NOMO-1 treated with dmso at 0.1 percent for 144 hours (cell line): ENCODE data around the gene CAVIN3.

ENCODE experiments used
- DNase-seq: peaks from one replicate; lab custom pipeline; 2025; ENCODE audit not compliant: unreplicated experiment; lab: John Stamatoyannopoulos, UW

The CAVIN3 gene, protein sequence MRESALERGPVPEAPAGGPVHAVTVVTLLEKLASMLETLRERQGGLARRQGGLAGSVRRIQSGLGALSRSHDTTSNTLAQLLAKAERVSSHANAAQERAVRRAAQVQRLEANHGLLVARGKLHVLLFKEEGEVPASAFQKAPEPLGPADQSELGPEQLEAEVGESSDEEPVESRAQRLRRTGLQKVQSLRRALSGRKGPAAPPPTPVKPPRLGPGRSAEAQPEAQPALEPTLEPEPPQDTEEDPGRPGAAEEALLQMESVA

GRCh38 chr11:6320411-6321155 lies at the start of gene CAVIN3:
Gene CAVIN3 (minus strand): TSS chr11:6320501. CDS start chr11:6320476, 25 bp downstream.
- peak; percentile 11 for DNase-seq

GRCh38 chr11:6365659-6366058 lies 45.4 kb upstream of the CAVIN3 start:
- DNase-seq: no peak

DNA sequence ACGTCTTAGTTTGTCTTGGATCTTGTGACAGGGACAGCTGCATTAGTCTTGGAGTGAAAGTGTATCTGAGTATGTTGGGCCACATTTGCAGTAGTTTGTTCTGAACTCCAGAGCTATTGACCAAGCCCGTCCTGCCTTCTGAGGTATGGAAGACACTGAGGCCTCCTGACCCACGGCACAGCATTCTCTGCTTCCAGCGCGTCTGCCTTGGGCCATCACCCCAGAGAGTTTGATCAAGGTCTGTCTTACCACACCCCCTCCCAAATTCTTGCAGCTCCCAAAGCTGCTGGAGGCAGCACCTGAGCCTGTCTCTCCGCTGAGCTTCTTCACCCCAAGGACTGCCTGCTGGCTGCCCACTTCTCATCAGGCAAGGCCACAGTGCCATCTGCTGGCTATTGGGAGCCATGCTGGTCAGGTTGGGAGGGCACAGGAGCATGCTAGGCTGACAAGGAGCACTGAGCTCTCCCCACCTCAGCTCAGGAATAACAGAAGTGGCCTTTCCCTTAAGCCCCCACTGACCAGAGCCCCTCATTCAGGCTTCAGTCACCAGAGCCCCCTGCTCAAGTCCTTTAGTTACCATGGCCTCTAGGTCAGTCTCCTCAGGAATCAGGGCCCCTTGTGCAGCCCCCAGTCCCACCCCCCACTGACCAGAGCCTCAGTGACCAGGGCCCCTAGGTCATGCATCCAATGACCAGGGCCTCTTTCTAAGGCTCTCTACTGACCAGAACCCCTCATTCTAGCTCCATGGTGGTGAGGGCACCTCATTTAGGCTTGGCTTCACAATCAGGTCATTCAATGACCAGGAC lies 42.8 kb upstream of the CAVIN3 start:
- DNase-seq: peak; percentile 5

GRCh38 chr11:6362185-6362872 lies 42.0 kb upstream of the CAVIN3 start:
- no peak for DNase-seq

GRCh38 chr11:6360183-6360582 lies 39.9 kb upstream of the CAVIN3 start:
- DNase-seq: no peak

- DNase-seq: no peak
These were observed 36.9 kb upstream of the CAVIN3 start for GRCh38 chr11:6357222-6357621.

- no peak for DNase-seq
These were observed 36.3 kb upstream of the CAVIN3 start for GRCh38 chr11:6356503-6357055.

- no peak for DNase-seq
These were observed 34.6 kb upstream of the CAVIN3 start for GRCh38 chr11:6354651-6355485.

- no peak for DNase-seq
These were observed 33.2 kb upstream of the CAVIN3 start for GRCh38 chr11:6353367-6353987.

GRCh38 chr11:6351782-6352382 lies 31.6 kb upstream of the CAVIN3 start:
- no peak for DNase-seq

- no peak for DNase-seq
These were observed 30.2 kb upstream of the CAVIN3 start for GRCh38 chr11:6350486-6350885.

DNA sequence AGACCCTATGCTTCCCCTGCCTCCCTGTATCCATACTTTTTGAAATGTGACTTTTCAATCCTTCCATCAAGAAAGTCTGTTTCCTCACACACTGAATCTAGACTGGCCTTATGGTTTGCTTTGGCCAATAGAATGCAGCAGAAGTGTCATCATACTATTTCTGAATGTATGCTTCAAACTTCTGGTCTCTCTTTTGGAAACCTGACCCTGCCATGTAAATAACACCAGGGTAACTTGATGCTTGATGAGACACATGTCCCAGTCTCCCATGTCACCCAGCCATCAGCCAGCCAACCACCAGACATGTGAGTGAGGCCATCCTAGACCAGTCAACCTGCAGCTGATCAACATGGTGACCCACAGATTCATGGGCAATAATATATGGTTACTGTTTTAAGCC lies 29.7 kb upstream of the CAVIN3 start:
- DNase-seq: no peak

DNA sequence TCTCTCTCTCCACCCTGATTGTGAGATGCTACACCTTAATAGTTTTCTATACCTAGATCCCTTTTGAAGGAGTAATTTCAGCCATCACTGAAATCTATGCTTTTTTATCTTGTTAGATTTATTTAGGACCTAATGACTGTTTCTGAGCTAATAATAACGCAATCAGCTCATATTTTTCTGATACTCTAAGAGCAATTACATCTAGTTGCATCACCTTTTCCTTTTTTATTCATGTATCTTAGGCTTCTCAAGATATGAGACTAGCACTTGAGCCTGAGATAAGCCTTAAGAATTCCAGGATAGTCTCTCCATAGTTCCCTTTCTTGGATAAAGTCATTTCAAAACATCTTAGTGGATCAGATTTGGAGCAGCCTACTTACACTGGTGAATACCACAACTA lies 25.1 kb upstream of the CAVIN3 start:
- no peak for DNase-seq

DNA sequence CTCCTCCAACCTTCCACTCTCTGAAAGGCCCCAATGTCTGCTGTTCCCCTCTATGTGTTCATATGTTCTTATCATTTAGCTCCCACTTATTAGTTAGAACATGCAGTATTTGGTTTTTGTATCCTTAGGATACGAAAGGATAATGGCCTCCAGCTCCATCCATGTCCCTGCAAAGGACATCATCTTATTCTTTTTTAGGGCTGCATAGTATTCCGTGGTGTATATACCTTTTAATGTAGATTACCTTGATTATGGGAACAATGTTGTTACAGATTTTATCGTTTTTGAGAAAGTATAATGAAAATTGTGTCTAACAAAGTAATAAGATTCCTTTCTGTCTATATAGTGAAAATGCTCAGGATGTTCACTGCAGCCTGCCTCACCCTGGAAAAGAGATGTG lies 16.0 kb upstream of the CAVIN3 start:
- no peak for DNase-seq

DNA sequence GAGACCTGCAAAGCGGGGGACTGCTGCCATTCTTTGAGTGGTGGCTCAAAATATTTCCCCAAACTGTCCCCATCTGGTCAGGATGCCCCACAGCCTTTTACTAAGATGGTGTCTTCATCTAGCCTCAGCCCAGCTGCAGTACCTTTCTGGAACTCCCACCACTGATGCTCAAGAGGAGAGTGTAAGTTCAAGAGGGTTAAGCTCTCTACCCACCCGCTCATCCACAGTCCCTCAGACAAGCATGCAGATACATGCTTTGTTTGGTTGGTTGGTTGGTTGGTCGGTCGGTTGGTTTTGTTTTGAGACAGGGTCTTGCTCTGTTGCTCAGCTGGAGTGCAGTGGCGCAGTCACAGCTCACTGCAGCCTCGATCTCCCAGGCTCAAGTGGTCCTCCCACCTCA lies 14.5 kb upstream of the CAVIN3 start:
- no peak for DNase-seq

DNA sequence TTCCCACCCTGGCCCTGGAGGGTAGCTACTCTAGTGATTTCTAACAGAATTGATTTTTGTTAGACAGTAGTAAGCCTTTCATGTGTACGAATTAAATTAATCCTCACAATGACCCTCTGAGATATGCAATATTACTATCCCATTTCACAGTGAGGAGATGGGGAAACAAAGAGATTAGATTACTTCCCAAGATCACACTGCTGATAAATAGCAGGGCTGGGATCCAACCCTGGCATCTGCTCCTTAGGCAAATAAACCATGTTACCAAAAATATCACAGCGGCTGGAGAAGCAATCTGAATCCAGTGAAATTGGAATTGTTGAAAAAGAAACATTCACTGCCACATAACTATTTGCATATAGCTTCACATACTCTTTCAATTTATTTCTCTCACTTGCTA lies 12.8 kb upstream of the CAVIN3 start:
- DNase-seq: no peak

- no peak for DNase-seq
These were observed 11.8 kb upstream of the CAVIN3 start for GRCh38 chr11:6332066-6332465.

DNA sequence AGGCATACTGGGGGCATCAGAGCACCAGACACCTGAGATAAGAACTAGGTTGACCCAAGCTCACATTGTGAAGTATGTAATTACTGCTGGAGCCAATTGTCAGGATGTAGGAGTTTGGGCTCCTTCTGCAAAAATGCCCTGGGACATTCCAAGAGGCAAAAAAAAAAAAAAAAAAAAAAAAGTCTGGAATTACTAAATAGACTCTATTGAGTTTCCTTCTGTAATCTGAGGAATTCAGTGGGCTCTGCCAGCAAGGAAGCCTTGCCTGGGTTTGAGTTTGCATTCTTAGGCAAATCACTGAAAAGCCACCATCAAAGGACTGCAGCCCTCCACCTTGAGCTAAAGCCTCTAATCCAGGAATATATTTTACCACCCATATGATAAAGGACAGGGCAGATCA lies 8.0 kb upstream of the CAVIN3 start:
- DNase-seq: no peak

GRCh38 chr11:6327806-6328205 lies 7.5 kb upstream of the CAVIN3 start:
- DNase-seq: no peak
